HL-60 (cell line): ENCODE measurements around the gene ASS1.

Source experiments
- DNase-seq, 2 experiments: peaks; one replicate each; pipeline ENCODE4 v3.0.0-alpha.2; 2010 to 2020; ENCODE audit warnings: low read depth in 1 of 2, low spot score in 1 of 2
- H3K27ac ChIP-seq: fragments of 250-450 bp; sonication (Bioruptor Pico); replicated peaks from 2 replicates; pipeline ENCODE4 v1.5.1; 2020; ENCODE audit warnings: mild to moderate bottlenecking, moderate library complexity
- H3K27me3 ChIP-seq: fragments of 250-450 bp; sonication (Bioruptor Pico); 2 replicates; pipeline ENCODE4 v1.5.1; 2021; ENCODE audit warnings: mild to moderate bottlenecking, moderate library complexity; ENCODE audit not compliant: insufficient read depth, poor library complexity, severe bottlenecking
- H3K4me3 ChIP-seq: replicated peaks from 2 replicates; pipeline ENCODE4 v1.5.1; 2011; ENCODE audit warnings: mild to moderate bottlenecking, control low read depth, low read length; ENCODE audit not compliant: insufficient read depth
- CTCF ChIP-seq: IDR thresholded peaks from one replicate; pipeline ENCODE4 v1.5.1; 2011; ENCODE audit warnings: low read length, control low read depth, inconsistent platforms; ENCODE audit not compliant: insufficient read depth
- GABPA ChIP-seq: IDR thresholded peaks from 2 replicates; pipeline ENCODE4 v1.6.1; 2012; ENCODE audit warnings: low read depth
- POLR2AphosphoS5 ChIP-seq: IDR thresholded peaks from 2 replicates; pipeline ENCODE4 v1.6.1; 2012; ENCODE audit warnings: low read depth
- REST ChIP-seq: IDR thresholded peaks from 2 replicates; pipeline ENCODE4 v1.6.1; 2012; ENCODE audit warnings: low read depth; ENCODE audit not compliant: insufficient replicate concordance
- SPI1 ChIP-seq: IDR thresholded peaks from 2 replicates; pipeline ENCODE4 v1.6.1; 2012; ENCODE audit warnings: low read depth, mild to moderate bottlenecking, borderline replicate concordance

ASS1 gene

GRCh38 chr9:130539420-130540223 is 94.9 kb downstream of the ASS1 start:
- TF ChIP-seq REST (no peak), CTCF (no peak), GABPA (no peak), SPI1 (no peak), POLR2AphosphoS5 (no peak)
- Histone ChIP-seq H3K27ac (no peak overlapping the region), H3K4me3 (no peak overlapping the region), H3K27me3 (peaks cover 38% of the 10 kb centered on the region)
- DNase-seq = no peak

GRCh38 chr9:130541533-130541932 is 96.8 kb downstream of the ASS1 start:
- Histone ChIP-seq H3K27me3 (peaks cover 24% of the 10 kb centered on the region), H3K27ac (no peak overlapping the region), H3K4me3 (no peak overlapping the region)
- no peak for DNase-seq
- TF ChIP-seq SPI1 = no peak
- no peak for TF ChIP-seq GABPA
- TF ChIP-seq POLR2AphosphoS5 = no peak
- no peak for TF ChIP-seq CTCF
- TF ChIP-seq REST = no peak

- no peak for TF ChIP-seq CTCF
- no peak for TF ChIP-seq POLR2AphosphoS5
- TF ChIP-seq REST = no peak
- TF ChIP-seq SPI1 = no peak
- no peak for TF ChIP-seq GABPA
- DNase-seq = no peak
- Histone ChIP-seq H3K27ac (no peak overlapping the region), H3K4me3 (no peak overlapping the region), H3K27me3 (peaks cover 20% of the 10 kb centered on the region)
Measured at GRCh38 chr9:130542038-130542437, 97.3 kb downstream of the ASS1 start.
